HG02798 (cell line): Measurements from ENCODE around the gene RAD54L2.
"Not testable (repeated sequence)": the region's sequence is repeated elsewhere in the genome, so short reads cannot be mapped to it uniquely, and the experiment has no call there.

Source experiments
- ATAC-seq: cut with Tn5 transposase; IDR thresholded peaks from one replicate; pipeline ENCODE4 v1.9.1; 2021; ENCODE audit warnings: mild to moderate bottlenecking; ENCODE audit not compliant: unreplicated experiment, poor library complexity

The RAD54L2 gene

GRCh38 chr3:51538459-51539290 is at the start of gene RAD54L2:
RAD54L2 (plus strand) TSS chr3:51538719; CDS start chr3:51590421, 51,702 bp downstream.
- ATAC-seq: peak; percentile 92

GRCh38 chr3:51498876-51499738 is 39.4 kb upstream of the RAD54L2 start:
- peak; percentile 64 for ATAC-seq

GRCh38 chr3:51500632-51501131 is 37.8 kb upstream of the RAD54L2 start:
- no peak for ATAC-seq

- no peak for ATAC-seq
Measured at GRCh38 chr3:51501833-51502561, 36.5 kb upstream of the RAD54L2 start.

- ATAC-seq: no peak
Measured at GRCh38 chr3:51502562-51502910, 36.0 kb upstream of the RAD54L2 start.

- ATAC-seq: no peak
Measured at GRCh38 chr3:51503007-51503406, 35.5 kb upstream of the RAD54L2 start.

- ATAC-seq: no peak
Measured at GRCh38 chr3:51508255-51508654, 30.3 kb upstream of the RAD54L2 start.

- ATAC-seq: no peak
Measured at GRCh38 chr3:51510996-51511395, 27.5 kb upstream of the RAD54L2 start.

- no peak for ATAC-seq
Measured at GRCh38 chr3:51514210-51514609, 24.3 kb upstream of the RAD54L2 start.

- no peak for ATAC-seq
Measured at GRCh38 chr3:51519848-51520247, 18.7 kb upstream of the RAD54L2 start.

- ATAC-seq: peak; percentile 80
Measured at GRCh38 chr3:51520906-51521730, 17.4 kb upstream of the RAD54L2 start.

GRCh38 chr3:51522273-51522962 is 16.1 kb upstream of the RAD54L2 start:
- no peak for ATAC-seq

GRCh38 chr3:51524874-51525273 is 13.6 kb upstream of the RAD54L2 start:
- ATAC-seq: not testable (repeated sequence)

GRCh38 chr3:51530485-51530884 is 8.0 kb upstream of the RAD54L2 start:
- no peak for ATAC-seq

GRCh38 chr3:51535146-51536019 is 3.1 kb upstream of the RAD54L2 start:
- no peak for ATAC-seq

GRCh38 chr3:51537631-51538030 is 888 bp upstream of the RAD54L2 start:
- not testable (repeated sequence) for ATAC-seq

GRCh38 chr3:51538115-51538458 is 432 bp upstream of the RAD54L2 start:
- no peak for ATAC-seq

GRCh38 chr3:51539291-51539941 is 897 bp downstream of the RAD54L2 start:
- peak; percentile 11 for ATAC-seq
